WERI-Rb-1 (cell line): ENCODE results near the gene UVRAG.

Experiments used
- DNase-seq: peaks from one replicate; pipeline ENCODE4 v3.0.0-alpha.2; 2020
- H3K27ac ChIP-seq: fragments of 250-450 bp; sonication (Bioruptor Pico); 2 replicates; pipeline ENCODE4 v1.5.1; 2020; ENCODE audit warnings: mild to moderate bottlenecking, moderate library complexity
- H3K27me3 ChIP-seq: fragments of 250-450 bp; sonication (Bioruptor Pico); 2 replicates; pipeline ENCODE4 v1.5.1; 2021; ENCODE audit warnings: mild to moderate bottlenecking, low read depth, moderate library complexity; ENCODE audit not compliant: insufficient read depth, severe bottlenecking
- H3K36me3 ChIP-seq: fragments of 250-450 bp; sonication (Bioruptor Pico); 2 replicates; pipeline ENCODE4 v1.5.1; 2020; ENCODE audit warnings: mild to moderate bottlenecking, moderate library complexity
- H3K4me3 ChIP-seq: 2 replicates; pipeline ENCODE4 v1.5.1; 2011; ENCODE audit warnings: low read depth, mild to moderate bottlenecking, control low read depth, low read length
- H3K9me3 ChIP-seq: fragments of 250-450 bp; sonication (Bioruptor Pico); 2 replicates; pipeline ENCODE4 v1.5.1; 2021; ENCODE audit warnings: mild to moderate bottlenecking, moderate library complexity; ENCODE audit not compliant: severe bottlenecking
- CTCF ChIP-seq: IDR thresholded peaks from 2 replicates; pipeline ENCODE4 v1.5.1; 2011; ENCODE audit warnings: low read depth, mild to moderate bottlenecking, control low read depth, inconsistent platforms, low read length

The UVRAG gene

DNA sequence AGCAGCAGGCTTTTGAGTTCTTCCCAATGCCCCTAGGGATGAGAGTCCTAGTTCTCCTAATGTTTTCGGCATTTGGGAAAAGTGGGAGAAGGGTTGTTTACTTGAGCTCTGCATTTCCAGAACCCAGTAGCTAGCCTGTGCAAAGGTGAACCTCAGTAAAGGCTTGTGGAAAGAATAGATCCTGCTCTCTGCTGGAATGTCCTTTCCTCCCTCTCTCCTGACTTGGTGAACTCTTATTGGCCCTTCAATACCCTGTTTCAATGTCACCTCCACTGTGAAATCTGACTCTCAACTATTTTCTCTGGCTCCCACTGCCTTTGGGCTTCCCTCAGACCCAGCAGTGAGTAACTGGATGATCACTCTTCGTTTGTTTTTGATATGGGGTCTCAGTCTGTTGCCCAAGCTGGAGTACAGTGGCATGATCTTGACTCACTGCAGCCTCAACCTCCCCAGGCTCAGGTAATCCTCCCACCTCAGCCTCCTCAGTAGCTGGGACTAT, 2.4 kb upstream of the UVRAG start:
- no peak overlapping the region for H3K4me3 ChIP-seq
- no peaks in the 10 kb centered on the region for H3K27me3 ChIP-seq
- TF ChIP-seq CTCF = no peak
- no peaks in the 10 kb centered on the region for H3K9me3 ChIP-seq
- no peak overlapping the region for H3K27ac ChIP-seq
- DNase-seq = no peak
- H3K36me3 ChIP-seq = peaks cover 4% of the 10 kb centered on the region

- no peak overlapping the region for H3K27ac ChIP-seq
- H3K4me3 ChIP-seq = no peak overlapping the region
These were observed 1.9 kb upstream of the UVRAG start for GRCh38 chr11:75813124-75813523.

DNA sequence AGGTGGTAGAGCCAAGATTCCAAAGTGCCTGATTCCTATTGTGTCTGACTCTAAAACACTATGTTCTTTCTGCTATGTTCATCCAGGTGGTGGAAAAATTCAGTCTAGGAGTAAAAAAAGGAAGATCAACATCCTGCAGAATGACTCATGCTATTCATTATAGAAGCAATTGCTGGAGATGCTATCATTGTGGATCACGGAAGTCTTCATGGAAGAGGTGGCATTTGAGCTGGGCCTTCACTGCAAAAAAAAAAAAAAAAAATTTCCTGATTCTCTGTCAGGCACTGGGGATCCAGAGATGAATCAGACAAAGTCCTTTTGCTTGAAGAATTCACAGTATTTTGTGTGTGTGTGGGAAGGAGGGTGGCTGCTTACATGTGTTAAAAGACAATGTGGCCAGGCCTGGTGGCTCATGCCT, 1.4 kb upstream of the UVRAG start:
- Histone ChIP-seq H3K9me3 (no peaks in the 10 kb centered on the region), H3K36me3 (peaks cover 4% of the 10 kb centered on the region), H3K4me3 (no peak overlapping the region), H3K27ac (no peak overlapping the region), H3K27me3 (no peaks in the 10 kb centered on the region)
- no peak for TF ChIP-seq CTCF
- DNase-seq = no peak

More at GRCh38 chr11:75813124-75813523, 1.9 kb upstream of the UVRAG start:
- TF ChIP-seq CTCF = no peak
- Histone ChIP-seq H3K27me3 (no peaks in the 10 kb centered on the region), H3K9me3 (no peaks in the 10 kb centered on the region), H3K36me3 (peaks cover 4% of the 10 kb centered on the region)
- no peak for DNase-seq

GRCh38 chr11:75814363-75814676, 690 bp upstream of the UVRAG start:
- peak overlapping the region; percentile 85 for H3K27ac ChIP-seq
- no peak for TF ChIP-seq CTCF
- no peak for DNase-seq

GRCh38 chr11:75815345-75816168, 547 bp downstream of the UVRAG start:
- Histone ChIP-seq H3K4me3 (peak overlapping the region; percentile 63), H3K36me3 (peaks cover 4% of the 10 kb centered on the region), H3K9me3 (no peaks in the 10 kb centered on the region), H3K27ac (peak overlapping the region; percentile 85), H3K27me3 (no peaks in the 10 kb centered on the region)
- DNase-seq = no peak
- TF ChIP-seq CTCF = no peak

More at GRCh38 chr11:75814363-75814676, 690 bp upstream of the UVRAG start:
- Histone ChIP-seq H3K9me3 (no peaks in the 10 kb centered on the region), H3K27me3 (no peaks in the 10 kb centered on the region), H3K4me3 (peak overlapping the region; percentile 63), H3K36me3 (peaks cover 4% of the 10 kb centered on the region)
